MM.1S (cell line): ENCODE results near the gene MEGF6.

ENCODE experiments used
- EZH2phosphoT487 ChIP-seq: fragments of 300-600 bp; sonication (generic); IDR thresholded peaks from 2 replicates; pipeline ENCODE4 v1.6.1; 2018; ENCODE audit warnings: antibody characterized with exemption, low read length
- TF ChIP-seq, protein P1 (sequence below): fragments of 300-600 bp; sonication (generic); IDR thresholded peaks from 2 replicates; pipeline ENCODE4 v1.5.1; 2016; ENCODE audit warnings: antibody characterized with exemption, low read length, mixed read lengths

DNA sequence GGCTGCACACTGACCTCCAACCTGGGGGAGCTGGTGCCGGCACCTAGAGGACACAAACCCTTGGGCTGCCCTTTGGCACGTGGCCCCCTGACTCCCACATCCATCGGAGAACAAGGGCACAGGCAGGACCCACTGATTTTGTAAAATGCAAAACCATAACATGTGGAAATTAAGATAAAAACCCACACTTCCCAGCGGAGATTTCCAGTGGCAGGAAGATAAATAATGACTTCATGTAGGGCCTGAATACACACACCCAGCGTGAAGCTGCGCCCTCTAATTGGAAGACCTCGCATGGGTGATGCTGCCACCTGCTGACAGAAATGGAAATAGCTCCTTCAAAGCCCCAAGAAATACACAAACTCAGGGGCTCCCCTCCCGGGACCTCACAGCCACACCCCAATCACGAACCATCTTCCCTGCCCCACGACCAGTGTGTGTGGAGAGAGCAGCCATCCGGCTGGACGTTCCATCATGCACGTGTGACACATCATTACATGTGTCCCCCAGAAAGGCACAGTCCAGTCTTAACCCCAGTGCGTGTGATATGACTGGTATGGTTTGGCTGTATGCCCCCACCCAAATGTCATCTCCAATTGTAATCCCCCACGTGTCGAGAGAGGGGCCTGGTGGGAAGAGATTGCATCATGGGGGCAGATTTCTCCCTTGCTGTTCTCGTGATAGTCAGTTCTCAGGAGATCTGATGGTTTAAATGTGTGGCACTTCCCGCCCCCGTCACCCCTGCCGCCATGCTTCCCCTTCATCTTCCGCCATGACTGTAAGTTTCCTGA is 7.8 kb upstream of the MEGF6 start:
- TF ChIP-seq, protein P1, sequence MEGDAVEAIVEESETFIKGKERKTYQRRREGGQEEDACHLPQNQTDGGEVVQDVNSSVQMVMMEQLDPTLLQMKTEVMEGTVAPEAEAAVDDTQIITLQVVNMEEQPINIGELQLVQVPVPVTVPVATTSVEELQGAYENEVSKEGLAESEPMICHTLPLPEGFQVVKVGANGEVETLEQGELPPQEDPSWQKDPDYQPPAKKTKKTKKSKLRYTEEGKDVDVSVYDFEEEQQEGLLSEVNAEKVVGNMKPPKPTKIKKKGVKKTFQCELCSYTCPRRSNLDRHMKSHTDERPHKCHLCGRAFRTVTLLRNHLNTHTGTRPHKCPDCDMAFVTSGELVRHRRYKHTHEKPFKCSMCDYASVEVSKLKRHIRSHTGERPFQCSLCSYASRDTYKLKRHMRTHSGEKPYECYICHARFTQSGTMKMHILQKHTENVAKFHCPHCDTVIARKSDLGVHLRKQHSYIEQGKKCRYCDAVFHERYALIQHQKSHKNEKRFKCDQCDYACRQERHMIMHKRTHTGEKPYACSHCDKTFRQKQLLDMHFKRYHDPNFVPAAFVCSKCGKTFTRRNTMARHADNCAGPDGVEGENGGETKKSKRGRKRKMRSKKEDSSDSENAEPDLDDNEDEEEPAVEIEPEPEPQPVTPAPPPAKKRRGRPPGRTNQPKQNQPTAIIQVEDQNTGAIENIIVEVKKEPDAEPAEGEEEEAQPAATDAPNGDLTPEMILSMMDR = peak; percentile 80
- no peak for TF ChIP-seq EZH2phosphoT487
